HepG2 (cell line): ENCODE results near the gene TRPM5. TPM values are rescaled to one million over a fixed set of nuclear protein-coding genes. Genes with fewer than 3 reads are reported as not detected.
A peak's percentile ranks its signal among the peaks of the same experiment; 100 is the strongest.

Experiments used
- ARNTL ChIP-seq: sonication (generic); formaldehyde crosslinking; IDR thresholded peaks from 2 replicates; pipeline ENCODE4 v1.4.0; 2020; ENCODE audit warnings: mild to moderate bottlenecking, missing genetic modification reagents
- ATF3 ChIP-seq: sonication (generic); formaldehyde crosslinking; IDR thresholded peaks from 2 replicates; pipeline ENCODE4 v1.4.0; 2020; ENCODE audit warnings: missing genetic modification reagents
- BHLHE40 ChIP-seq: IDR thresholded peaks from 2 replicates; pipeline ENCODE4 v1.6.1; 2011; ENCODE audit warnings: low read length, improper control_type of control experiment
- DMTF1 ChIP-seq: sonication (generic); formaldehyde crosslinking; IDR thresholded peaks from 2 replicates; pipeline ENCODE4 v1.4.0; 2020; ENCODE audit warnings: mild to moderate bottlenecking, missing genetic modification reagents
- DNMT3B ChIP-seq: conservative IDR thresholded peaks from 2 replicates; pipeline ENCODE4 v1.6.1; 2016; ENCODE audit warnings: missing biosample characterization, control low read depth
- ELF4 ChIP-seq: sonication (generic); formaldehyde crosslinking; IDR thresholded peaks from 2 replicates; pipeline ENCODE4 v1.5.0; 2020; ENCODE audit warnings: missing genetic modification reagents, mild to moderate bottlenecking, moderate library complexity, borderline replicate concordance
- KAT7 ChIP-seq: IDR thresholded peaks from 2 replicates; pipeline ENCODE4 v1.6.1; 2018; ENCODE audit warnings: borderline replicate concordance, missing compliant biosample characterization
- KLF6 ChIP-seq: IDR thresholded peaks from 2 replicates; pipeline ENCODE4 v1.8.0; 2016; ENCODE audit warnings: missing biosample characterization, missing genetic modification reagents
- MAFF ChIP-seq: IDR thresholded peaks from 2 replicates; pipeline ENCODE4 v1.6.1; 2011; ENCODE audit warnings: low read depth, low read length, improper control_type of control experiment
- MYPOP ChIP-seq: sonication (generic); formaldehyde crosslinking; IDR thresholded peaks from 2 replicates; pipeline ENCODE4 v1.8.1; 2023; ENCODE audit warnings: mild to moderate bottlenecking, moderate library complexity, missing genetic modification reagents
- NCOA2 ChIP-seq: sonication (generic); formaldehyde crosslinking; IDR thresholded peaks from 2 replicates; pipeline ENCODE4 v1.8.0; 2022; ENCODE audit warnings: inconsistent platforms
- PRPF4 ChIP-seq: fragments of 200-400 bp; formaldehyde crosslinking; IDR thresholded peaks from 2 replicates; pipeline ENCODE4 v1.6.1; 2016; ENCODE audit warnings: low read length, low read depth; ENCODE audit not compliant: poor library complexity, severe bottlenecking
- REXO4 ChIP-seq: sonication (generic); formaldehyde crosslinking; IDR thresholded peaks from 2 replicates; pipeline ENCODE4 v1.8.0; 2022; ENCODE audit warnings: missing genetic modification reagents, mild to moderate bottlenecking, borderline replicate concordance
- SRSF4 ChIP-seq: fragments of 200-400 bp; formaldehyde crosslinking; IDR thresholded peaks from one replicate; pipeline ENCODE4 v1.6.1; 2018; ENCODE audit warnings: mild to moderate bottlenecking, low read depth, low read length, moderate library complexity; ENCODE audit not compliant: poor library complexity, severe bottlenecking
- TFDP2 ChIP-seq: sonication (generic); formaldehyde crosslinking; IDR thresholded peaks from 2 replicates; pipeline ENCODE4 v1.4.0; 2020; ENCODE audit warnings: missing genetic modification reagents
- WIZ ChIP-seq: sonication (generic); formaldehyde crosslinking; IDR thresholded peaks from 2 replicates; pipeline ENCODE4 v1.5.1; 2020; ENCODE audit warnings: mild to moderate bottlenecking, missing genetic modification reagents
- ZC3H4 ChIP-seq: sonication (generic); formaldehyde crosslinking; IDR thresholded peaks from 2 replicates; pipeline ENCODE4 v1.4.0; 2020; ENCODE audit warnings: missing genetic modification reagents, borderline replicate concordance
- ZNF350 ChIP-seq: sonication (generic); formaldehyde crosslinking; IDR thresholded peaks from 2 replicates; pipeline ENCODE4 v1.4.0; 2020; ENCODE audit warnings: mild to moderate bottlenecking, low read depth, missing genetic modification reagents, borderline replicate concordance
- ZNF552 ChIP-seq: sonication (generic); formaldehyde crosslinking; IDR thresholded peaks from 2 replicates; pipeline ENCODE4 v1.9.0; 2022; ENCODE audit warnings: missing genetic modification reagents, mild to moderate bottlenecking, borderline replicate concordance
- ZNF644 ChIP-seq: IDR thresholded peaks from 2 replicates; pipeline ENCODE4 v1.6.1; 2016; ENCODE audit warnings: low read depth
- polyA plus RNA-seq, 8 experiments: library from polyadenylated mRNA; depleted of rRNA in 3 of 8; stranded (reverse) in 7 of 8; unstranded in 1 of 8; fragments of >200 nt; fragmentation: Illumina TruSeq in 4 of 8; extraction: Trizol in 4 of 8; gene quantifications; 2 replicates each; pipeline versions ENCODE4 v1.2.1 to v1.2.3, GENCODE V29; 2011 to 2016; ENCODE audit warnings: low read depth in 4 of 8, missing spikeins in 1 of 8, mixed read lengths in 1 of 8; ENCODE audit not compliant: insufficient read depth in 1 of 8
- total RNA-seq, 5 experiments: library from RNA; depleted of rRNA; stranded (reverse); fragments of >200 nt; fragmentation: Illumina TruSeq; extraction: Trizol; gene quantifications; 2 replicates each; pipeline ENCODE4 v1.2.3, GENCODE V29; 2016; ENCODE audit warnings: low read depth in 1 of 5
- TF ChIP-seq, protein P1 (sequence below): sonication (generic); formaldehyde crosslinking; IDR thresholded peaks from 2 replicates; pipeline ENCODE4 v1.4.0; 2020; ENCODE audit warnings: mild to moderate bottlenecking, missing genetic modification reagents
- TF ChIP-seq, protein P2 (sequence below): sonication (generic); formaldehyde crosslinking; IDR thresholded peaks from 2 replicates; pipeline ENCODE4 v1.5.0; 2020; ENCODE audit warnings: mild to moderate bottlenecking, missing genetic modification reagents

The TRPM5 gene
- total and polyA plus RNA-seq, 2 of the 13 experiments (the other 11 are each of a cell fraction or from before 2014, with no cell fraction given), result 0.12 TPM; not detected in 1

- TF ChIP-seq ARNTL (no peak), PRPF4 (no peak), DMTF1 (CRISPR knock-in tag) (no peak), DNMT3B (CRISPR knock-in tag) (no peak), ATF3 (CRISPR knock-in tag) (no peak), ZC3H4 (CRISPR knock-in tag) (no peak), MAFF (no peak), BHLHE40 (no peak), KLF6 (no peak), REXO4 (CRISPR knock-in tag) (no peak), ZNF552 (CRISPR knock-in tag) (no peak), KAT7 (CRISPR knock-in tag) (no peak), WIZ (CRISPR knock-in tag) (no peak), ZNF644 (CRISPR knock-in tag) (no peak), ELF4 (CRISPR knock-in tag) (no peak), SRSF4 (no peak), NCOA2 (CRISPR knock-in tag) (no peak), TFDP2 (no peak), ZNF350 (CRISPR knock-in tag) (peak; percentile 15; the same call in 1 of the 2 replicates), MYPOP (CRISPR knock-in tag) (no peak)
- TF ChIP-seq, protein P1, sequence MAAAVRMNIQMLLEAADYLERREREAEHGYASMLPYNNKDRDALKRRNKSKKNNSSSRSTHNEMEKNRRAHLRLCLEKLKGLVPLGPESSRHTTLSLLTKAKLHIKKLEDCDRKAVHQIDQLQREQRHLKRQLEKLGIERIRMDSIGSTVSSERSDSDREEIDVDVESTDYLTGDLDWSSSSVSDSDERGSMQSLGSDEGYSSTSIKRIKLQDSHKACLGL (CRISPR knock-in tag), result no peak
- TF ChIP-seq, protein P2, sequence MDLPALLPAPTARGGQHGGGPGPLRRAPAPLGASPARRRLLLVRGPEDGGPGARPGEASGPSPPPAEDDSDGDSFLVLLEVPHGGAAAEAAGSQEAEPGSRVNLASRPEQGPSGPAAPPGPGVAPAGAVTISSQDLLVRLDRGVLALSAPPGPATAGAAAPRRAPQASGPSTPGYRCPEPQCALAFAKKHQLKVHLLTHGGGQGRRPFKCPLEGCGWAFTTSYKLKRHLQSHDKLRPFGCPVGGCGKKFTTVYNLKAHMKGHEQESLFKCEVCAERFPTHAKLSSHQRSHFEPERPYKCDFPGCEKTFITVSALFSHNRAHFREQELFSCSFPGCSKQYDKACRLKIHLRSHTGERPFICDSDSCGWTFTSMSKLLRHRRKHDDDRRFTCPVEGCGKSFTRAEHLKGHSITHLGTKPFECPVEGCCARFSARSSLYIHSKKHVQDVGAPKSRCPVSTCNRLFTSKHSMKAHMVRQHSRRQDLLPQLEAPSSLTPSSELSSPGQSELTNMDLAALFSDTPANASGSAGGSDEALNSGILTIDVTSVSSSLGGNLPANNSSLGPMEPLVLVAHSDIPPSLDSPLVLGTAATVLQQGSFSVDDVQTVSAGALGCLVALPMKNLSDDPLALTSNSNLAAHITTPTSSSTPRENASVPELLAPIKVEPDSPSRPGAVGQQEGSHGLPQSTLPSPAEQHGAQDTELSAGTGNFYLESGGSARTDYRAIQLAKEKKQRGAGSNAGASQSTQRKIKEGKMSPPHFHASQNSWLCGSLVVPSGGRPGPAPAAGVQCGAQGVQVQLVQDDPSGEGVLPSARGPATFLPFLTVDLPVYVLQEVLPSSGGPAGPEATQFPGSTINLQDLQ, result no peak
Observed at GRCh38 chr11:2420502-2421225, 23.6 kb downstream of the TRPM5 start (continued).
